ENCODE data around the gene CAPRIN1.
A peak's percentile ranks its signal among the peaks of the same experiment; 100 is the strongest.

The CAPRIN1 gene

GRCh38 chr11:34036456-34036855, 15.1 kb upstream of the CAPRIN1 start:
- TF ChIP-seq SIN3A (IDR thresholded peaks at IDR 0.05; ENCODE audit: borderline replicate concordance, insufficient read depth, low read length) (no peak), POLR2AphosphoS5 (IDR thresholded peaks at IDR 0.05; ENCODE audit: low read depth, low read length) (no peak), REST (IDR thresholded peaks at IDR 0.05; ENCODE audit: insufficient read depth in 1 of 2, low read depth in 2 of 2, low read length in 2 of 2) (no peak)

DNA sequence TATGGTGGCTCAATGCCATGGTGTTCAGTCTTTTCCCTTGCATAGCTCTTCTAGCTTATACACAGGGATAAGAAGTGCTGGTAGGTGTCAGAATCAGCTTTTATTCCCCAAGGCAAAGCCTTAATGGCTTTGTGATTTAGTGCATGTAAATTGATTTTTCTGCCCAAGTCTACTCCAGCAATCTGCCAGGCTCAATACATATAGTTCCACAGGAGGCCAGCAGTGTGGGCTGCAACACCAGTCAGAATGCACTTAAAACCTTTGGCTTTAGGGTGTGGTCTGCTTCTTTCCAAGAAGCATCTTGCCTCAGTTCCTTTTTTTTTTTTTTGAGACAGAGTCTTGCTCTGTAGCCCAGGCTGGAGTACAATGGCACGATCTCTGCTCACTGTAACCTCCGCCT, 14.5 kb upstream of the CAPRIN1 start:
- no peak for TF ChIP-seq SIN3A (IDR thresholded peaks at IDR 0.05; ENCODE audit: borderline replicate concordance, insufficient read depth, low read length)
- no peak for TF ChIP-seq FOXP2 (optimal IDR thresholded peaks at IDR 0.05; ENCODE audit: borderline replicate concordance, extremely low read depth, extremely low read length, insufficient read depth)
- TF ChIP-seq REST (IDR thresholded peaks at IDR 0.05; ENCODE audit: insufficient read depth in 1 of 2, low read depth in 2 of 2, low read length in 2 of 2): no peak
- TF ChIP-seq POLR2AphosphoS5 (IDR thresholded peaks at IDR 0.05; ENCODE audit: low read depth, low read length): no peak
- no peak for TF ChIP-seq TAF1 (IDR thresholded peaks at IDR 0.05; ENCODE audit: borderline replicate concordance, insufficient read depth, low read length)

GRCh38 chr11:34040571-34040970, 11.0 kb upstream of the CAPRIN1 start:
- TF ChIP-seq SIN3A (IDR thresholded peaks at IDR 0.05; ENCODE audit: borderline replicate concordance, insufficient read depth, low read length) (no peak), REST (IDR thresholded peaks at IDR 0.05; ENCODE audit: insufficient read depth in 1 of 2, low read depth in 2 of 2, low read length in 2 of 2) (no peak), TAF1 (IDR thresholded peaks at IDR 0.05; ENCODE audit: borderline replicate concordance, insufficient read depth, low read length) (no peak), FOXP2 (optimal IDR thresholded peaks at IDR 0.05; ENCODE audit: borderline replicate concordance, extremely low read depth, extremely low read length, insufficient read depth) (no peak)

DNA sequence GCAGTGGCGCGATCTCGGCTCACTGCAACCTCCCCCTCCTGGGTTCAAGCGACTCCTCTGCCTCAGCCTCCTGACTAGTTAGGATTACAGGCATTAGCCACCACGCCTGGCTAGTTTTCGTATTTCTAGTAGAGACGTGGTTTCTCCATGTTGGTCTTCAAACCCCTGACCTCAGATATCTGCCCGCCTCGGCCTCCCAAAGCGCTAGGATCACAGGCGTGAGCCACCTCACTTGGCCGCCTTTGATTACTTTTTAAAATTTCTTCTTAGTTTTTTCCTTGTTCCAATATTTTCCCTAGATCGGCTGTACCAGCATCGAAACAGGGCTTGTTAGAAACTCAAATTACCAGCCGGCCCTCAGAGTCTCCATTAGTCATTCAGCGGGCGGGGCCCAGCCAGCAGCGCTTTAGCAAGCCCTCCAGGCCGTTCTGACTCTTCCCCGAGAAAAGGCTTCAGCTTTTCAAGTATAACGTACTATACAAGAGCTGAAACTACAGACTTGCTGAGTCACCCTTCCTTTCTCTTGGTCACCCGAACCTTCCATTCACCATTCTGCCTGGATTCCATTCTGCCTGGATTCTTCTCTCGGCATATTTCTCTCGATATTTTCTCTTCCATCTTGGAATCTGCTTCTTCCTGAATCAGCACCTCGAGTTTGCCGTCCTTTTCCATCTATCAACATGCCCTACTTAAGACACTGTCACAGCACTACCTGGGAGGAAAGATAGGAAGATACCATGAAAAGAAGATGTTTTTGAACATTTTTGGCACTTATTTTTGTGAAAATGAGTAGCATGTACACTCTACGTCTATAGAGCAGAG, 6.7 kb upstream of the CAPRIN1 start:
- TF ChIP-seq TAF1 (IDR thresholded peaks at IDR 0.05; ENCODE audit: borderline replicate concordance, insufficient read depth, low read length) (peak; percentile 61; the same call in 1 of the 2 replicates), REST (IDR thresholded peaks at IDR 0.05; ENCODE audit: insufficient read depth in 1 of 2, low read depth in 2 of 2, low read length in 2 of 2) (no peak)

GRCh38 chr11:34049028-34049427, 2.5 kb upstream of the CAPRIN1 start:
- TF ChIP-seq TAF1 (IDR thresholded peaks at IDR 0.05; ENCODE audit: borderline replicate concordance, insufficient read depth, low read length) (no peak), SIN3A (IDR thresholded peaks at IDR 0.05; ENCODE audit: borderline replicate concordance, insufficient read depth, low read length) (no peak), FOXP2 (optimal IDR thresholded peaks at IDR 0.05; ENCODE audit: borderline replicate concordance, extremely low read depth, extremely low read length, insufficient read depth) (no peak), REST (IDR thresholded peaks at IDR 0.05; ENCODE audit: insufficient read depth in 1 of 2, low read depth in 2 of 2, low read length in 2 of 2) (no peak), POLR2AphosphoS5 (IDR thresholded peaks at IDR 0.05; ENCODE audit: low read depth, low read length) (no peak)

Measured in PFSK-1 (cell line).